NCI-H146 (cell line): Measurements from ENCODE around the gene CD300LB.
"Not testable (repeated sequence)": the region's sequence is repeated elsewhere in the genome, so short reads cannot be mapped to it uniquely, and the experiment has no call there.

Experiments used
- DNase-seq: peaks from one replicate; lab custom pipeline; 2025; lab: John Stamatoyannopoulos, UW

The CD300LB gene

DNA sequence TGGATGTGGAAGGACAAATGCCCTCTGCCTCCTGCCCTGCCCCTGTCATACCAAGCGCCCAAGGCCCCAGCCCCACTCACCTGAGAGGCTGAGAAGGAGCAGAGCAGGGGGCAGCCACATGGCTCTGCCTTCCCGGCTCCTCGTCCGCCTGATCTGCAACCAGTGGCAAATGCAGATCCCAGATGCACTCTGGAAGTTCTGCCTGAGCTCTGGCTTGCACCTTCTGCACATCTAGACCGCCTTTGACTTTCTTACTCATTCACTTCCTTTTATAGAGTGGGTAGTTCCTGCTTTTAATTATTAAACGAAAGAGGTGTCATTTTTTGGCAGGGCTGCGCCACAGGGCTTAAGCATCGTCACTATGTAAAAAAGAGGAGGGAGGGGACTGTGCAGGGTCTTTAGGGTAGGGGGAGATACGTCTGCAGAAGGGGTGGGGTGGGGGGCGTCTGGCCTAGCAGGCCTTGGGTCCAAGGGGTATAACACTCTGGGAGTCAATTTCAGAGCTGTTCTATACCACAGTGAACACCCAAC lies at the start of gene CD300LB:
TSS of gene CD300LB (minus strand) at position 245 of the 531 bp plus-strand sequence. CDS start at position 120, 125 bp downstream.
- DNase-seq: no peak

DNA sequence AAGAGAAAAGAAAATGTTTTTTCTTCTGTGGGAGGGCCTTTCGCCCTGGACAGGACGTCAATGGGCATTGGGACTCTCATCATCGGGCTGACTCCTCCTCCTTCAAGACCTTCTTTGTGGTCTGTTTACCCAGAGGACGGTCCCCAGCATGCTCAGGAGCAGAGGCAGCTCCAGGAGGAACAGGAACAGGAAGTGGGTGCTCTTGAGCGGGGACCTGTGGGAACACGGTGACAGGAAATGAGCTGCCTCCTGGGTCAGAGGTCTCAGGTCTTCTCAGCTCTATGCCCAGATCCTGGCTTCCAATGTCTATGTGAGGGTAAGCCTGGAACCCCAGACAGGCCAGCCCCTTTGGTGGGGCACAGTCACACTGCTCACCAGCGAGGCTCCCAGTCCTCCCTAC lies 48.6 kb upstream of the CD300LB start:
- no peak for DNase-seq

DNA sequence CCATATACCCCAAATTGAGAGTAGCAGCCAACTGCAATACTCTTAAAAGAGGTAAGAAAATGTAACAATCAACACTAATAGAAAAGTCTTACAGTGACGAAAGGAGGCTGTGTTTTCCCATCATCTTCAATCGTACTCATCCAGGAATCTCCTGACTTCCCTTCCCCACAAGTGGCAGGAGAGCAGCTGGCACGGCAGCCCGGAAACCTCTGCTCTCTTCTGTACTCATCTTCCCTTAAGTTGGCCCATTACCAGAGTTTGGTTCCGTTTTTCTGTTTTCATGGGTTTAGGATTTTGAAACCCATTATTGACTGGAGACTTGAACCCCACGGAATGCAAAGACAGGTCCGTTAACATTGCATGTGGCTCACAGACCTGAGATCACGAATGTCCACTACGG lies 47.7 kb upstream of the CD300LB start:
- no peak for DNase-seq

DNA sequence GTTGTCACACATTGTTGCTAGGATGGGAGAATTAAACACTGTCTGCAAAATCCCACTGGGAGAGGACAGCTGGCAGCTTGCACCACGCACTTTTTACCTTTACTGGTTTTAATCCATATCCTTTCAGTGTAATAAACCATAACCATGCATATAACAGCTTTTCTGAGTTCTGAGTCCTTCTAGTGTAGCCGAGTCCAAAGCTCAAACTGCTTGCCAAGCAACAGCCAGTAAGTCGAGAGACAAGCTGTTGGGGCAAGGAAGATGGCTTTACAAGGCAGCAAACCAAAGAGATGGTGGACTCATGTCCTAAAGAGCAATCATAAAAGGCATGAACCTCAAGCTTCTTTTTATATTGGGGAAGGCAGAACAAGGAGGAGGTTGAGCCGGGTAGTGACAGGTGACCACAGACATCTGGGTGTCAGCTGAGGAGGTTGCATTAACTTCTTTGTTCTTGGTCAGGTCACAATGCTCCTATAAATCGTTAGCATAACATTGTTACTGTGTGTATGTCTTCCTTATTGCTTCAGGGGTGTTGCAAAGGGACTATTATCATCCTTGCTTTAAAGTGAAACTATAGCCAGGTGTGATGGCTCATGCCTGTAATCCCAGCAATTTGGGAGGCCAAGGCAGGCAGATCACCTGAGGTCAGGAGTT lies 43.3 kb upstream of the CD300LB start:
- no peak for DNase-seq

DNA sequence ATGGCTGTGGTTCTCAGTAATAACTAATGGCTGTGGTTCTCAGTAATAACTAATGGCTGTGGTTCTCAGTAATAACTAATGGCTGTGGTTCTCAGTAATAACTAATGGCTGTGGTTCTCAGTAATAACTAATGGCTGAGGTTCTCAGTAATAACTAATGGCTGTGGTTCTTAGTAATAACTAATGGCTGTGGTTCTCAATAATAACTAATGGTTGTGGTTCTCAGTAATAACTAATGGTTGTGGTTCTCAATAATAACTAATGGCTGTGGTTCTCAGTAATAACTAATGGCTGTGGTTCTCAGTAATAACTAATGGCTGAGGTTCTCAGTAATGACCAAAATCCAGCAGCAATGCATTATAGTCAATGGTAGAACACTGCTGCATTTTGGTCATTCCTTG lies 42.4 kb upstream of the CD300LB start:
- DNase-seq: not testable (repeated sequence)

DNA sequence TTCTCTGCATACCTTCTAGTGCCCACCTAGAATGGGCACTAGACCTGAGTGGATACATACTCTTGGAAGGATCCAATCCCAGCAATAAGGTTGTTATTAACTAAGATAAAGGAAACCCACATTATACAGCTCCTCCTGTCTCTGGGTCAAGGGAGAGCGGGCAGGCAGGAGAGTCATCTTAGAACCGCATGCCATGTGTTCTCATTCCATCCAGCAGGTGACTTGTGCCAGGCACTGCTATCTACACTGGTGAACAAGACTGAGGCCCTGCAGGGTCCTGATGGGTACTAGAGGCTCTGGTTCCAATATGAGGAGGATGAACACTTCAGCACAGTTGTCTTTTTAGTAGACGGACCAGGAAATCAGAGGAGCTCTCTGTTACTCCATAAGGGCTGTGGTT lies 41.9 kb upstream of the CD300LB start:
- DNase-seq: no peak

DNA sequence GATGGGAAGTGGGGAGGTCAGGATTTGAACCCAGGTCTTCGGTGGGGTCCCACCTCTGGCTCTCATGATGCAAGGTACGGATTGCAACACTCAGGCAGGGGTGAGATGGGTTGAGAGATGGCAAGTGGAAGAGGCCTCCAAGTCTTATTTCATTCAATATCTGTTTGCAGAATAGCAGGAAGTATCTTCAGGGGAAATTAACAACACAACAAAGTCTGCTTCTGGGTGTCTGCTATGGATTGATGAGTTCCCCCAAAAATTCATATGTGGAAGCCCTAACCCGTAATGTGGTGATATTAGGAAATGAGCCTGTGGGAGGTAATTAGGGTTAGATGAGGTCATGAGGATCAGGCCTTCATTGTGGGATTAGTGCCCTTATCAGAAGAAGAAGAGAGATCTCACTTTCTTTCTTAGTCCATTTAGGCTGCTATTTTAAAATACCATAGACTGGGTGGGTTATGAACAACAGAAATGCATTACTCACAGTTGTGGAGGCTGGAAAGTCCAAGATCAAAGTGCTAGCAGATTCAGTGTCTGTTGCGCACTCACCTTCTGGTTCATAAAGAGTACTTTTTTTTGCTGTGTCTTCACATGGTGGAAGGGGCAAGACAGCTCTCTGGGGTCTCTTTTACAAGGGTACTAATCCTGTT lies 40.5 kb upstream of the CD300LB start:
- DNase-seq: no peak

DNA sequence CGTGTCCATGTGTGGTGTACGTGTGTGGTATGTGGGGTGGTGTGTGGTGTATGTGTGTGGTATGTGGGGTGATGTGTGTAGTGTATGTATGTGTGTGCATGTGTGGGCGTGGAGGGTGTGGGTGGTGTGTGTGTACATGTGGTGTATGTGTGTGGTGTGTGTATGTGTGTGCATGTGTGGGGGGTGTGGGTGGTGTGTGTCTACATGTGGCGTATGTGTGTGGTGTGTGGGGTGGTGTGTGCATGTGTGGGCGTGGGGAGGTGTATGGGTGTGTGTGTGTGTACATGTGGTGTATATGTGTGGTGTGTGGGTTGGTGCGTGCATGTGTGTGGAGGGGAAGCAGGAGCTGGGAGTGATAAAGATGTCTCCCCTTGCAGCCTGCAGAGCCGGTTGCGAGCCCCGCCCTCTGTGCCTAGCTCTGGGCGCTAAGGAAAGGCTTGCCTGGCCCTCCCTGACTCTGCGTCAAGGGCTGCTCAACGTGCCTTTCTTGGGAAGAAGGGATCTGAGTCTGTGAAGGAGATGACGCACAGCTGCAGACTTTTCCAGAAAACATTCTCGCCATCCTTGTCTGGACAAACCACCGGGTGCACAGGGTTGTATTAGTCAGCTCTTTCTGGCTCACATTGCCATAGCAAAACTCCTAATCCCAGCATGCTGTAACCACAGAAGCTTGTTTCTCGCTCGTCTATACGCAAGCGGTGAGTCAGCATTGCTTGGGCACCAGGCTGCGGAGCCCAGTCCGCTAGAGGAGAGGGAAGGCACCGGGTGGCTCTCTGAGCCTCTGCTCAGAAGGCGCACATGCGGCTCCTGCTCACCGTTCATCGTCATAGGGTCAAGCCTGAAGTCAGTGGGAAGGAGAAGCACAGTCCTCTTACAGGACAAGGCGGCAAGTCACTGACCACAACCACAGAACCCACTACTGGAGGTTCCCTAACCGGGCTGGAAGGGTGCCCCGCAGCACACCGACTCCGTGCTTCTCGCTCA lies 38.0 kb upstream of the CD300LB start:
- no peak for DNase-seq

- no peak for DNase-seq
These were observed 37.0 kb upstream of the CD300LB start for GRCh38 chr17:74568106-74568873.

GRCh38 chr17:74567397-74567796 lies 36.1 kb upstream of the CD300LB start, which contains the start of gene CD300H:
Gene CD300H (minus strand): TSS chr17:74567509.
- DNase-seq: no peak

DNA sequence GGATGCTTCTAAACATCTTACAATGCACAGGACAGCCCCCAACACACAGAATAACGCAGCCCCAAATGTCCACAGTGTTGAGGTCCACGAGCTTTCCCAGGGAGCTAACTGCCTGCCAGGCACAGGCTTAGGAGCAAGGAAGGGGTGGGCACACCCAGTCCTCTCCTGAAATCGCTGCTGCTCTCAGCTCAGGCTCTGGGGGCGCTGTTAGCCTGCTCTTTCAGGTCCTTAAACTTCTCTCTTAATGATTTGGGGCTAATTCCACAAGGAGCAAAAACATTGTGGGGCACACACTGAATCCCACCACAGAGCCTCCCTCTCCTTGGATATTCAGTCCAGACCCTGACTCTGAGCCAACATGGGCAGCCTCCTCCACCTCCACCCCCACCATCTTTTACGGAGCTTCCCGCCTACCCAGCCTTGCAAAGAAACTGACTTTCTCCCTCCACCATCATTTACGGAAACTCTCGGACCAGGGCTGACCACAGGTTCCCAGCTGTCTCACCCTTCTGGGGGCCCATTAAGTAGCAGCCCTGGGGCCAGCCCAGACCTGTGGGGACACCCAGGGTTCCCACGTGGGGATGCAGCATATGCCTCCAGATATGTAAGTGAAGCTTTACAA lies 35.0 kb upstream of the CD300LB start:
- DNase-seq: peak; percentile 5

GRCh38 chr17:74565126-74565525 lies 33.9 kb upstream of the CD300LB start:
- DNase-seq: no peak

DNA sequence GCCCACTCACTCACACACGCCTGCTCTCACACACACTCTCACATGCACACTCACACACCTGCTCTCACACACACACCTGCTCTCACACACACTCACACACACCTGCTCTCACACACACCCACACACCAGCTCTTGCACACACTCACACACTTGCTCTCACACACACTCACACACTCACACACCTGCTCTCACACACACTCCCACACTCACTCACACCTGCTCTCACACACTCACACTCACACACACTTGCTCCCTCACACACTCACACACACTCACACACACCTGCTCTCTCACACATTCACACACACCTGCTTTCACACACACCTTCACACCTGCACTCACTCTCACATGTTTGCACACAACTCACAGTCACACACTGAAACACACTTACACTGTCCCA lies 32.1 kb upstream of the CD300LB start:
- no peak for DNase-seq

- no peak for DNase-seq
These were observed 30.3 kb upstream of the CD300LB start for GRCh38 chr17:74561586-74561985.

GRCh38 chr17:74558882-74559519 lies 27.7 kb upstream of the CD300LB start:
- no peak for DNase-seq

DNA sequence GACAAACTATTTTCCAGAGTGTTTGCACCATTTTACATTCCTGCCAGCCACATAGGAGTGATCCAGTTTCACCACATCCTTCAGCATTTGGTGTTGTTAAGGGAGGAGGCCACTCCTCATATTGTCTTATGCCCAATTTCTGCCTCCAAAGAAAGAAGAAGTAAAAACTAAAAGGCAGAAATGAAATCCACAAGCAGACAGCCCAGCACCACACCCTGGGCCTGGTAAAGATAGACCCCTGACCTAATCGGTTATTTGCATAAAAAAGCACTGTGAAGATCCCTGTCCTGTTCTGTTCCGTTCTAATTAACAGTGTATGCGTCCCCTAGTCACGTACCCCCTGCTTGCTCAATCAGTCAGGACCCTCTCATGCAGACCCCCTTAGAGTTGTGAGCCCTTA lies 27.1 kb upstream of the CD300LB start:
- DNase-seq: not testable (repeated sequence)

GRCh38 chr17:74555427-74555940 lies 24.2 kb upstream of the CD300LB start:
- DNase-seq: no peak

GRCh38 chr17:74554909-74555308 lies 23.6 kb upstream of the CD300LB start:
- no peak for DNase-seq

DNA sequence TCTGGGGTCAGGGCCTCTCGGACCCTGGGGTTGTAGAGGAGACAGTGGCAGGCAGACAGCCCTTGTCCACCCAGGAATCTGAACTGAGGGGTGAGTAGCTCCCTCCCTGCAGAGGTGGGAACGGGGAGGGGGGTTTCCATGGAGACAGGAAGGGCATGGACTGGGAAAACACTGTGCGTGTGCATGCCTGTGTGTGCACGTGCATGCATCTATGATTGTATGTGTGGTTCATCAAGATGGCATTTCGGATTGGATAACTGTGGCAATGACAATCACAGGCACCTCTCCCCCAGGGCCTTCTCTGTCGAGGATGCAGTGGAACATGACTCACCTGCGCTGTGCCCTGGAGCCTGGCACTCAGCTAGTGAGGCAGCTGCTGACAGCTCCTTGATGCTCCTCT lies 20.8 kb upstream of the CD300LB start:
- DNase-seq: no peak

DNA sequence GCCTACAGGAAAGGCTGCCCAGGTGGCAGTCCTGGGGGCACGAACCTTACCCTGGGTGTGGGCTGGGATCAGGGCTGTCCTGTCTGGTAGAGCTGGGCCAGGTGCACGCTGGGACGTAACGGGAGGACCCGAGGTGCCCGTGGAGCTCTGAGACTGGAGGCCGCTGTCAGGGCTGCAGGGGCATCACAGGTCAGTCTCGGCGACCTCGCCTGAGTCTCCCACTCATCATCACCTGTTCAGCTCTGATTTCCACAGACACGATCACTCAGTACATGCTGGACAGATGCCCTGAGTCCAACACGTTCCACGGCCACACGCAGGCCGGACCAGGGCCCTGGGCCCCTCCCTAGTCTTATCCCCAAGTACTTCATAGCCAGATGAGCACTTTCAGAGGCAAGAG lies 19.3 kb upstream of the CD300LB start:
- no peak for DNase-seq
